OCI-LY3 (cell line): Measurements from ENCODE around the gene ERCC2.

ENCODE experiments used
- H2AFZ ChIP-seq: fragments of 200-600, 300-600 bp; shearing (Covaris generic); 2 replicates; pipeline ENCODE4 v1.6.0; 2014; ENCODE audit warnings: antibody characterized with exemption, low read depth, low read length
- H3K27ac ChIP-seq: fragments of 200-600, 300-600 bp; sonication (generic); 2 replicates; pipeline ENCODE4 v1.5.1; 2014; ENCODE audit warnings: mild to moderate bottlenecking, low read length, moderate library complexity, mixed read lengths
- H3K27me3 ChIP-seq: fragments of 200-600, 300-600 bp; sonication (generic); 2 replicates; pipeline ENCODE4 v1.6.1; 2014; ENCODE audit warnings: low read depth, low read length, mixed read lengths
- H3K36me3 ChIP-seq: fragments of 200-600, 300-600 bp; sonication (generic); replicated peaks from 2 replicates; pipeline ENCODE3; 2014; ENCODE audit warnings: low read depth, low read length, mixed read lengths
- H3K4me1 ChIP-seq: fragments of 300-600, 200-600 bp; sonication (generic); 2 replicates; pipeline ENCODE4 v1.6.1; 2014; ENCODE audit warnings: low read length, mixed read lengths
- H3K4me2 ChIP-seq: fragments of 200-600, 300-600 bp; sonication (generic); 2 replicates; pipeline ENCODE4 v1.6.1; 2014; ENCODE audit warnings: low read length, mixed read lengths
- H3K4me3 ChIP-seq: fragments of 300-600, 200-600 bp; sonication (generic); 2 replicates; pipeline ENCODE4 v1.5.1; 2014; ENCODE audit warnings: antibody characterized with exemption, mild to moderate bottlenecking, low read length, moderate library complexity
- H3K79me2 ChIP-seq: fragments of 300-600, 200-600 bp; shearing (Covaris generic); 2 replicates; pipeline ENCODE4 v1.6.1; 2014; ENCODE audit warnings: mild to moderate bottlenecking, low read length, mixed read lengths
- H3K9ac ChIP-seq: fragments of 300-600, 200-600 bp; shearing (Covaris generic); 2 replicates; pipeline ENCODE4 v1.6.0; 2014; ENCODE audit warnings: mild to moderate bottlenecking, low read length, moderate library complexity
- H3K9me3 ChIP-seq: fragments of 200-600, 300-600 bp; shearing (Covaris generic); 2 replicates; pipeline ENCODE4 v1.6.1; 2014; ENCODE audit warnings: low read length, mixed read lengths; ENCODE audit not compliant: insufficient read depth
- H4K20me1 ChIP-seq: fragments of 200-600, 300-600 bp; sonication (generic); 2 replicates; pipeline ENCODE4 v1.6.1; 2016; ENCODE audit warnings: low read length, mixed read lengths; ENCODE audit not compliant: insufficient read depth
- EZH2phosphoT487 ChIP-seq: fragments of 200-600 bp; shearing (Covaris generic); IDR thresholded peaks from 2 replicates; pipeline ENCODE4 v1.6.1; 2018; ENCODE audit warnings: antibody characterized with exemption, mixed run types, low read depth
- TF ChIP-seq, protein P1 (sequence below): fragments of 200-600, 300-600 bp; sonication (generic); IDR thresholded peaks from 2 replicates; pipeline ENCODE4 v1.5.1; 2014; ENCODE audit warnings: antibody characterized with exemption, low read length, low read depth

Gene ERCC2

DNA sequence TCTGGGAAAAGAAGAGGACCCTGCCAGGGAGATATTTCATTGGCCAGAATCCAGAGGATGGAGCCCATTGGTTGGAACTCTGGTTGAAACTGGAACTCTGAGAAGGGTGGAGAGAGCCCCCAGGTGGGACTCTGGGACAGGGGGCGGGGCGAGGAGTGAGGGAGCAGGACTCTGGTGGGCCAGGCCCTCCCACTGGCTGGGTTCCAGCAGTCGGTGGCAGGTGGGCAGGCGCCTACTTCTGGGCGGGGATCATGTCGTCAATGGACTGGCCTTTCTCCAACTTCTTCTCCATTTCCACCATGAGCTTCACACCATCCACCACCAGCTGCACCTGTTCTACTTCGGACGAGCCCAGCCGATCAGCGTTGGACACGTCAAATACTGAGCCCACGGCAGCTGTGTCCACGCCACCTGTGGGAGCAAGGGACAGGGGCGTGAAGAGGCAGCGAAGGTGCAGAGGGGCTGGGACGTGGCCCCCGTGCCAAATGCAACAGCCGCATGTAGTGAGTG lies 63.8 kb downstream of the ERCC2 start:
- Histone ChIP-seq H3K4me2 (no peak overlapping the region), H3K9me3 (no peaks in the 10 kb centered on the region), H2AFZ (no peak overlapping the region), H3K9ac (no peak overlapping the region), H3K36me3 (no peaks in the 10 kb centered on the region), H3K4me1 (no peaks in the 10 kb centered on the region), H3K4me3 (no peak overlapping the region), H3K27ac (no peak overlapping the region), H3K27me3 (no peaks in the 10 kb centered on the region), H3K79me2 (no peaks in the 10 kb centered on the region), H4K20me1 (no peaks in the 10 kb centered on the region)
- no peak for TF ChIP-seq EZH2phosphoT487
- TF ChIP-seq, protein P1, sequence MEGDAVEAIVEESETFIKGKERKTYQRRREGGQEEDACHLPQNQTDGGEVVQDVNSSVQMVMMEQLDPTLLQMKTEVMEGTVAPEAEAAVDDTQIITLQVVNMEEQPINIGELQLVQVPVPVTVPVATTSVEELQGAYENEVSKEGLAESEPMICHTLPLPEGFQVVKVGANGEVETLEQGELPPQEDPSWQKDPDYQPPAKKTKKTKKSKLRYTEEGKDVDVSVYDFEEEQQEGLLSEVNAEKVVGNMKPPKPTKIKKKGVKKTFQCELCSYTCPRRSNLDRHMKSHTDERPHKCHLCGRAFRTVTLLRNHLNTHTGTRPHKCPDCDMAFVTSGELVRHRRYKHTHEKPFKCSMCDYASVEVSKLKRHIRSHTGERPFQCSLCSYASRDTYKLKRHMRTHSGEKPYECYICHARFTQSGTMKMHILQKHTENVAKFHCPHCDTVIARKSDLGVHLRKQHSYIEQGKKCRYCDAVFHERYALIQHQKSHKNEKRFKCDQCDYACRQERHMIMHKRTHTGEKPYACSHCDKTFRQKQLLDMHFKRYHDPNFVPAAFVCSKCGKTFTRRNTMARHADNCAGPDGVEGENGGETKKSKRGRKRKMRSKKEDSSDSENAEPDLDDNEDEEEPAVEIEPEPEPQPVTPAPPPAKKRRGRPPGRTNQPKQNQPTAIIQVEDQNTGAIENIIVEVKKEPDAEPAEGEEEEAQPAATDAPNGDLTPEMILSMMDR: no peak

DNA sequence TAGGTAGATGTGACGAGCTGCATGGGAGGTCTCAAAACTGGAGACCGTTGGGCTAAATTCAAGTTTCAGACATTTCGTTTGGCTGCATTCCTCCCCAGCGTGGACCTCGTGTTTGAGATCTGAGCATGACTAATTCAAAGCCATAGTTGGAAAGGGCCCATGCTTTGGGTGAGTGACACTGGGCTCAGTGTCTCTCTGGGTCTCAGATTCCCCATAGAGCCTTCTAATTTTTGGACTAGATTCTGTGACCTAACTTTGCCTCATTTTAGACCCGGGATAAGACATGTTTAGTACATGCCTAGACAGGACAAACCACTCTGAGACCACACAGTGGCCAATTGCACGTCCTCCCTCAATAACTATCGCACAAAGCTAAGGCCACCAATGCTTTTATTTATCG lies 64.3 kb downstream of the ERCC2 start:
- H3K27me3 ChIP-seq: no peaks in the 10 kb centered on the region
- H3K4me1 ChIP-seq: no peaks in the 10 kb centered on the region
- no peak overlapping the region for H3K27ac ChIP-seq
- no peaks in the 10 kb centered on the region for H3K9me3 ChIP-seq
- H3K4me2 ChIP-seq: no peak overlapping the region
- no peak overlapping the region for H3K9ac ChIP-seq
- H3K36me3 ChIP-seq: no peaks in the 10 kb centered on the region
- H4K20me1 ChIP-seq: no peaks in the 10 kb centered on the region
- no peak overlapping the region for H2AFZ ChIP-seq
- TF ChIP-seq EZH2phosphoT487: no peak
- TF ChIP-seq, protein P1: no peak
- H3K4me3 ChIP-seq: no peak overlapping the region
- no peaks in the 10 kb centered on the region for H3K79me2 ChIP-seq

DNA sequence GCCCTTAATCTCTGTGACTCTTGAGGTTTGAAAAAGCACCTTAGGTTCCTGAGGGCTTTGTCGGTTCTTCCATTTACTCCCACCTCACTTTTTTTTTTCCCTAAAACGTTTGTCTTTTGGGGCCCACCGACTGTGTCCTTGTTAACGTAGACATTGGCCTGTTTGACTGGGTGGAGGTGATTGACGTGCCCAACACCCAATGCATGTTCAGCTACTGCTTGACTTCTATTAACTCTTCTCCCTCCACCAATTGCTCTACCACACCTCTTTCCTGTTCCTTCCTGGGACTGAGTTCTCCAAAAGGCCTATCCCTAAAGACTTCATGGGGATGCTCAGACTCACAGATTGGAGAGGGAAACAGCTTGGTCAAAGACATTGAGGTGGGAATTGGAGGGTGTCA lies 65.0 kb downstream of the ERCC2 start:
- Histone ChIP-seq H3K27ac (no peak overlapping the region), H3K27me3 (no peaks in the 10 kb centered on the region), H3K4me1 (no peaks in the 10 kb centered on the region), H3K9me3 (no peaks in the 10 kb centered on the region), H4K20me1 (no peaks in the 10 kb centered on the region), H3K9ac (no peak overlapping the region), H3K36me3 (no peaks in the 10 kb centered on the region), H2AFZ (no peak overlapping the region), H3K79me2 (no peaks in the 10 kb centered on the region), H3K4me3 (no peak overlapping the region), H3K4me2 (no peak overlapping the region)
- TF ChIP-seq EZH2phosphoT487: no peak
- TF ChIP-seq, protein P1: no peak

DNA sequence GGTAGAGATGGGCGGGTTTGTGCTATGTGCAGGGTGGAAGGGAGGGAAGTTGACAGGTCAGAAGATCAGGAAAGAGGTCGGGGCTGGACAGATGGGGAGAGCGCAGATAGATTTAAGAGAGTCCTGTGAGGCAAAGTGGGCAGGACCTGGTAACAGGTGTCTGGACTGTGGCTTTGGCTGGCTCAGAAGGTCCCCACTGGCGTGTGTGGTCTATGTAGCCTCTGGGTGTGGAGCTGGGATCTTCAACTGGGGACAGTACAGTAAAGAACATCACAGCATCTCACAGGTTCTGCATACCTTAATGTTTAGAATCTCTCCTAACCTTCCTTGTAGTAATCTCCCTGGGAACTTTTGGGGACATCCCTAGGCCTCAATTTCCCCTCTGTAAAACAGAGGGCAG lies 65.4 kb downstream of the ERCC2 start:
- Histone ChIP-seq H3K4me1 (no peaks in the 10 kb centered on the region), H3K27me3 (no peaks in the 10 kb centered on the region), H3K36me3 (no peaks in the 10 kb centered on the region), H2AFZ (no peak overlapping the region), H3K27ac (no peak overlapping the region), H3K79me2 (no peaks in the 10 kb centered on the region), H3K4me2 (no peak overlapping the region), H3K4me3 (no peak overlapping the region), H3K9ac (no peak overlapping the region), H3K9me3 (no peaks in the 10 kb centered on the region), H4K20me1 (no peaks in the 10 kb centered on the region)
- no peak for TF ChIP-seq EZH2phosphoT487
- TF ChIP-seq, protein P1: no peak
